ENCODE results near the gene RFNG. TPM values are rescaled to one million over a fixed set of nuclear protein-coding genes. Genes with fewer than 3 reads are reported as not detected.

Gene RFNG
- total RNA-seq, 1 donor from 2014 or later, result 49.1 TPM

DNA sequence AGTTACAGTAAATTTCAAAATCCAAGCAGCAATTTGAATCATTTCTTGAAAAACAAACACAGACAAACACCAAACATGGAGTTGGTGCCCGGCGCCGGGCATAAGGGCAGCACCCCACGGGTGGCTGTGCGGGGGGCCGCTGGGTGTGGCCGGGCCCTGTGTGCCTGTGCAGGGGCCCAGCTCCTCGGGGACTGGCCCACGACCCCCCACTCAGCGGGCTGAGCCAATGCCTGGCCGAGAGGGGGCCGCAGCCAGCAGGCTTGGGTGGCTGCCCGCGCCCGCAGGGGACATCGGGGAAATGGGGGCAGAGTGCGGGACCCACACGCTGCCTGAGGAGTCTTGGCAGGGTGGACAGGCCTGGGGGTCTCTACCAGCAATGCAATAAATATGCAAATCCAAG lies 26.8 kb upstream of the RFNG start:
- no peak for DNase-seq (ENCODE audit: extremely low read depth, low read depth, low spot score)

DNA sequence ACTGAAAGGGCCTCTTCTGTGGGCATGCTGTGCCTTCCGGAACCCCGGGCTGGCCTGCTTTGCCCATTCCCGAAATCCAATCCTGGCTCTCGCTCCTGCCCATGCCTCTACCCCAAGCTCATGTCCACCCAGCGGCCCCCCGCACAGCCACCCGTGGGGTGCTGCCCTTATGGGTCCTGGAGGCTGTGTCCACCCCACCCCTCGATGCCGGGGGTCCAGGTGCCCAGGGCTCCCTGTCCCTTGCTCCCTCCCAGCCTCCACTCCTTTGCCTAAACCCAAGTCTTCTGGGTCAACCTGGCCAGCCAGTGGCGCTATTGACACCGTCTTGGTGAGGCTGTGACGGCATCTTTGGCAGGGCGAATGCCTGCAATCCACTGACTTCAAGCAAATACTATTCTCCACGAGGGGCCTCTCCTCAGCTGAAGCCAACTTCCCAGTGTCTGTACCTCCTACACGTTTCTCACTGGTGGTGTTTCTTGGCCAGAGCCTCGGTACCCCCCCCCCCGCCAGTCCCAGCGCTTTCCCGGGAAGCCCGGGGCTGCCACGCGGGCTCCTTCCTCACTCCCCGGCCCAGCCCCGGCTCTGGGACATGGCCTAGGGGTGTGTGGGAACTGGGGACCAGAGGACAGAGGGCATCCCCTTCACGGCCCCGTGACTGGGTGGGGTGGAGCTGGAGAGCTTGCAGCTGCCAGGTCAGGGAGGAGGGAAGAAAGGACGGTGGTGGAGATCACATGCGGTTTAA lies 26.2 kb upstream of the RFNG start:
- DNase-seq (ENCODE audit: extremely low read depth, low read depth, low spot score), result no peak

DNA sequence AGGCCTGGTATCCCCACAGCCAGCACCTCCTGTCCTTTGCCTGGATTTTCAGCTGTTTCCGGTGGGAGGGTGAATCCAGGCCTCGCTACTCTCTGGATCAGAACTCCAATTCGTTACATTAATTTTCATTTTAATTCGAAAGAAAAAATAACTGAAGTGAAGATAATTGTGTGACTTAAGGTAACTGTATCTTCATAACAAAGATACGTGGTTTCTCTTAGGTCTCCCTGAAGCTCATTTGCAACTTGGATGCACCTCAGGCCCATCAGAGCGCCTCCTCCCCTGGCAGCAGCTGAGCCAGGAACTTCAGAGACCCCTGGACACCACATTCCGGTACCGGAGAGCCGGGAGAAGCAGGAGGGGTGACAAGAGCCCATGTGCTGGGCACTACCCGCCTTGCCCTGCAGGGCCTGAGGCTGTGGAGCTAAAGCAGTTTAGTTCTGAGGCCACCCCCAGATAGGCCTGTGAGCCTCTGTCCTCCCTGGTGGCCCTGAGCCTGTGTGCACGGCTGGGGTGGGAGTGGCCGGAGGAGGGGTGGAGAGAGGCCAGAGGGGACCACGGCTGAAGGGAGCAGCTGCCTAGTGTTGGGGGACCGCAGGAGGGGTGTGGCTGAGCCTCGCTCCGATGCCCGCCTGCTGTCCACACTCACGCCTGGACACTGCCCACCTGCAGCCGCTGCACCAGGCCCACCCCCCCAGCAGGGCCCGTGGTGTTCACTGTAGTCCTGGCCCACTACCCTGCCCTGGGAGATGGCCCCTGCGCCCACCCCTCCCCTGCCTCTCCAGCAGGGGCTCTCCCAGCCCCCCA lies 25.4 kb upstream of the RFNG start:
- DNase-seq (ENCODE audit: extremely low read depth, low read depth, low spot score), result no peak

DNA sequence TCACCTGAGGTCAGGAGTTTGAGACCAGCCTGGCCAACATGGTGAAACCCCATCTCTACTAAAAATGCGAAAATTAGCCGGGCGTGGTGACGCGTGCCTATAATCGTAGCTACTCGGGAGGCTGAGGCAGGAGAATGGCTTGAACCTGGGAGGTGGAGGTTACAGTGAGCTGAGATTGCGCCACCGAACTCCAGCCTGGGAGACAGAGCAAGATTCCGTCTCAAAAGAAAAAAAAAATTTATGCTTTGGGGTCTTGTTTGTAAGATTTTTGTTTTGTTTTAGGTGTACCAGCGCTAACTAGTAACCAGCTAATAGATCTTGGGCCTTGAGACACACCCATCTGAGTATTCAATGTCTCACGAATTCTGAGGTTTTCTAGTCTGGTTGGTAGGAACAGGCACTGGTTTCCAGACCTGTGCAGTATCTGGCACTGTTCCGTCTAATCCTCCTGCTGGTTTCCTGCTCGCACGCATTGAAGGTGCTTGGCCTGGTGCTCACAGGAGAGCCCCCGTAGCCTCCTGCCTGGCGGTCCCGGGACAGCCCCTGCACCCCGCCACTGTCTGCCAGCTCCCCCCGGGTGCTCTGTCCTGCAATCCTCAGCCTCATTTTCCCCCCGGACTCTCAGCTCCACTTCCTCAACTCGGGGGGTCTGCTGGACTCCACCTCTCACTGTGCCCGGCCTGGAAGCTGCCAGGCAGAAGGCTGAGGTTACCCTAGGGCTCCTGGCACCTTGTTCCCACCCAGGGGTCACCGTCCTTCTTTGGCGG lies 24.6 kb upstream of the RFNG start:
- no peak for DNase-seq (ENCODE audit: extremely low read depth, low read depth, low spot score)

DNA sequence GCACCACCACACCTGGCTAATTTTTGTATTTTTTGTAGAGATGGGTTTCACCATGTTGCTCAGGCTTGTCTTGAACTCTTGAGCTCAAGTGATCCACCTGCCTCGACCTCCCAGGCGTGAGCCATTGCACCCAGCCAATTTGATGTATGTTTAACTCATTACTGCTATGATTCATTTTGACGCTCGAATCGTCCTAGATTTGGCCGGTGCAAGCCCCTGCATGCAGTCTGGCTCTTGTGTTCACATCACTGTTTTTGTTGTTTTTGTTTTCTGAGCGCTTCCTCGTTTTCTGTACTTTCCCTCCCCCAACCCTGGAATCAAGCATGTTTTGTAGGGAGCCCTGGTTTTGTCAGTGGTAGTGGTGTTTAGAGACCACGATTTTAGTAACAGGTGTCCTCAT lies 21.8 kb upstream of the RFNG start:
- no peak for DNase-seq (ENCODE audit: extremely low read depth, low read depth, low spot score)

DNA sequence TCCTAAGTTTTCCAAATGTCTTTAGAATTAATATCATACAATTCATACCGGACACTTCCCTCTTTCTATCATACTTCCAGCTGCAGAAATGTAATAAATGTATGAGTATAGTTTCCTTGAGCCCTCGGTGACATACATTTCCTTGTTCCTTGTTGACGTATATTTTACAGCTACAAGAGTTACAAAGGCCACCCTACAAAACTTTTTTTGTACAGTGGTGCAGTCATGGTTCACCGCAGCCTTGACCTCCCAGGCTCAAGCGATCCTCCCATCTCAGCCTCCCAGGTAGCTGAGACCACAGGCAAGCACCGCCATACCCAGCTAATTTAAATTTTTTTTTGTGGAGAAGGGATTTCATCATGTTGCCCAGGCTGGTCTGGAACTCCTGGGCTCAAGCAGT lies 21.2 kb upstream of the RFNG start:
- DNase-seq (ENCODE audit: extremely low read depth, low read depth, low spot score), result no peak

DNA sequence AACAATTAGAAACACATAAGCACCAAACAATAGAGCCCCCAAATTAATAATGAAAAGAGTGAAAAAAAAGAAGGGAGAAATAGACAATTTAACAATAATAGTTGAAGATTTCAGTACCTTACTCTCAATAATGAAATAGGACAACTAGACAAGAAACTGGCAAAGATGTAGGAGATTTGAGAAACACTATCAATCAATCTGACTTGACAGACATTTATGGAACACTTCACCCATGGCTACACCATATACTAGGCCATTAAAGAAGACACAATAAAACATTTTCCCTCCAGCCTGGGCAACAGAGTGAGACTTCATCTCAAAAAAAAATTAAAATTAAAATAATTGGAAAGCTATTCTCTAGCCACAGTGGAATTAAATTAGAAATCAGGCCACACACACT lies 19.0 kb upstream of the RFNG start:
- no peak for DNase-seq (ENCODE audit: extremely low read depth, low read depth, low spot score)

DNA sequence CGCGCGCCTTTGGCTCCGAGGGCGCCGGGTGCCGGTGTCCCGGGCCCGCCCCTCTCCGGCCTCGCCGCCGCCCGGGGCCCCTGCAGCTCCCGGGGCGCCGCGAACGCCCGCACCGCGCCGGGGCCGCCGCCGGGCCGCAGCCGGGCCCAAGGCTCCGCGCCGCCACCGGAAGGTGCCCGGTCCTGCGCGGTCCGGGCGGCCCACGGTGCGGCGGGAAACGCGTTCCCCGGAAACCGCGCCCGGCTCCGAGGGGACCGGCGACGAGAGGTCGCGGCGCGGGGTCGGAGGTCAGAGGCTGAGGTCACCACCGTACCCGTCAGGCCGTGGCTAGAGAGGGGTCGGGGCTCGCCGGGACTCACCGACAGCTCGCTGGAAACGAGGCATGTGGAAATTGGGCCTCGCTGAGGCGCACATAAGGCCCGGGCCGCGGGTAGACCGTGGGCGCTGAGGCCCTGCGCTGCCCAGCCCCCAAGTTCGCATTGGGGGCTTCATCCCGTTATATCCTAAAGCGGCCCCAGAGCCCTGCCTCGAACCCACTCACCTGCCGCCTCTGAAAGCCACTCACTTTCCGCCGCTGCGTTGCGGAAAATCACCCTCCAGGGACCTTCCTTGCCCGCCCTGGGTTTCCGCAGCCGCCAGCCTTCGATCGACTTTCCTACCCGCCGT lies 14.2 kb upstream of the RFNG start, which contains the start of gene DUS1L:
Gene DUS1L (minus strand): TSS at position 167 of the 666 bp plus-strand sequence. CDS start 745 bp downstream, outside the sequence.
- no peak for DNase-seq (ENCODE audit: extremely low read depth, low read depth, low spot score)

DNA sequence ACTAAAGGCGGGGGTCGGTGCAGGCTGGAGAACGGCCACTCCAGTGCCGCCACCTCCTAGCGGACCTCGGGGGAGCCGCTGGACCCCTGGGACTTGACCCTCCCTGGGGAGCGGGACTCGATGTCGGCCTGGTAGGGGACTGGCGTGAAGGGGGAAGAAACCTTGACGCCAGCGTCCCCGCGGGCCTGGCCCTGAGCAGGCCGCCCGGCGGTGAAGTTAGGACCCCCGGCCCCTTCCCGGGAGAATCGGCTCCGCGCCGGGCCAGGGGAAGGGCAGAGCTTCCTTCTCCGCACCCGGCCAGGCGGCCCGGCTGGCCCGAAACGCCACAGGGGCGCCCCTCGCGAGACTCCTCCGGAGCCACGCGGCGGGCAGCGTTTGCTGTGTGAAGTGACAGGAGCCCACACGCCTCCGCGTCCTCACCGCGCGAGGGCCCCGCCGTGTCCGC lies 13.6 kb upstream of the RFNG start:
- no peak for DNase-seq (ENCODE audit: extremely low read depth, low read depth, low spot score)

DNA sequence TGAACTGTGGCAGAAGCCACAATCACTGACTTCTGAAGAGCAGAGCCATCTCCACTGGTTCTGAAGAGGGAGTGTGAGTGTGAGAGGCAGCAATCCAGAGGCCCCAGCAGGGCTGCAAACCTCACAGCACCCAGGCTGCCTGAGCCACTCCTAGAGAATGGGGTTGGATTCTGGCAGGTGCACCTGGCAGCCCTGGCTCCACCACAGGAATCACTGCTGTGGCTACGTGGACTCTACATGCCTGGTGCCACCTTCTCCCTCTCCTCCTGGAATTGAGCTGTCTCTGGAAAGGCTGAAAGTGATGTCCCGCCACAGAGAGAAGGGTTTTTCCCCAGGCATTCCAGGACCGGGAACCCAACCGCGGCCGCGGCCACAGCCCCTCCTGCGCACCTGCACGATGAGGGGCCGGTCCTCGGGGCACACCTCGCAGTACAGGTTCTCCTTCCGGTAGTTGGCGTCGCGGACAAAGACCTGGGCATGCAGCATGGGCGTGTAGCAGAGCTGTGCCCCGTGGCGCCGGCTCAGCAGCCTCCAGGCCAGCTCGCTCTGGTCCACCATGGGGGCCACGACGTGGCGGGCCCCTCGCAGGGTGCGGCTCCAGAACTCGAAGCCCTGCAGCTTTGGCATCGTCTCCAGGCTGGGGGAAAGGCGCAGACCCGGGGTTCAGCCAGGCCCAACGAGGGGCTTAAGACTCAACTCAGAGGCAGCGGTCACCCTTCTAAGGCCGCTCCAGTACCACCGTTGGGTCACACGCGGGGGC lies 13.0 kb upstream of the RFNG start:
- no peak for DNase-seq (ENCODE audit: extremely low read depth, low read depth, low spot score)

DNA sequence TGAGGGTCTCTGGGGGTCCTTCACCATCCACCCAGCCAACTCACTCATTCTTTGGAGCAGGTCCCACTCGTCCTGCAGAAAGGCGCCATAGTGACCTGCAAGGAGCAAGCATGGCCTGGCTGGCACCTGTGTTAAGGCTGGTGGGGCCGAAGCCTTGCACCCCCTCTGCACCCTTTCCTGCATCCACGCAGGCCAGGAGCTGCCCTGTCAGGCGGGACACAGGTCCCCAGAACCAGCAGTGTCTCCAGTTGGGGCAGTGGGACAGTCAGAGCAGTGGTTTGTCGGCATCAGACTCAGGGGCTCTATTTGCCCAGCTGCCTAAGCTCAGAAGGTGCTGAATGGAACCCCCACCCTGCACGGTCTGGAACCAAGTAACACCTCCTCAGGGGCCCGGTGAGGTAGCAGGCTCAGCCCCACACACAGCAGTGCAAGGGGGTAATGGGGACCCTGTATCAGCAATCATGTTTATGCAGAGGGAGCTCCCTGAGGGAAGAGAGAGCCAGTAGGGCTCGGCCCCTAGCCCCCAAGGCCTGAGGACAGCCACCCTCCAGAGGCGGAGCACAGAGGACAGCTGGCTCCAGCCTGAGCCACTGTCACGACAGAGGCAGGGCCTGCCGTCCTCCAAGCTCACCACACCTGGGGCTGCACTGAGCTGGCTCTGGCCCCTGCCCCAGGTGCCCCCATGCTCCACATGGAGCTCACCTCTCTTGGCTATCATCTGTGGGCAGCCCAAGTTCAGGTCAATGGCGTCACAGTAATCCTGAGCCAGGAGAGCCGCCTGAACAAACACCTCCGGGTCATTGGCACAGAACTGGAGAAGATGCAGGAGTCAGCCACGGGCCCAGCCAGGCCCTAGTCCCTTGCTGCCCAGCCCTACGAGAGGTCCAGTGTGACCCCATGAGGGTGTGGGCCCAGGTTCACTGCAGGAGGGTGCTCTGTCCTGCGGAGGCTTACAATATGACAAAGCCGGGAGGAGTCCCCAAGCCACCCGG lies 12.1 kb upstream of the RFNG start:
- no peak for DNase-seq (ENCODE audit: extremely low read depth, low read depth, low spot score)

DNA sequence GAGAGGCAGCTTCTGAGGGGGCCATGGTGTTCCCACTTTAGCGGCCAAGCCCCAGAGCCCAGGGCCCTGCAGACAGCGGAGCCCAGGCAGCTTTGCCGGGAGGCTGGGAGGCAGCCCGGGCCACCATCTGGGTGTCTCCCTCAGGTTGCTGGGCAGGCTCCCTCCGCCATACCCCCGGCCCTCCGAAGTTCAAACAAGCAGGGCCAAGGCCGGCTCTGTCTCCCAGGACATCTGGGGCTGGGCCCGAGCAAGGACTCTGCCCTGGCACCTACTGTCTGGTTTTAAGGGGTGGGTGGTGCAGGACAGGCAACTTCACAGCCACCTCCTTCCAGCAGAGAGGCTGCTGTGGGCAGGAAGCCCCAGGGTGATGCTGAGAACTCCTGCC lies 11.4 kb upstream of the RFNG start:
- DNase-seq (ENCODE audit: extremely low read depth, low read depth, low spot score), result no peak

DNA sequence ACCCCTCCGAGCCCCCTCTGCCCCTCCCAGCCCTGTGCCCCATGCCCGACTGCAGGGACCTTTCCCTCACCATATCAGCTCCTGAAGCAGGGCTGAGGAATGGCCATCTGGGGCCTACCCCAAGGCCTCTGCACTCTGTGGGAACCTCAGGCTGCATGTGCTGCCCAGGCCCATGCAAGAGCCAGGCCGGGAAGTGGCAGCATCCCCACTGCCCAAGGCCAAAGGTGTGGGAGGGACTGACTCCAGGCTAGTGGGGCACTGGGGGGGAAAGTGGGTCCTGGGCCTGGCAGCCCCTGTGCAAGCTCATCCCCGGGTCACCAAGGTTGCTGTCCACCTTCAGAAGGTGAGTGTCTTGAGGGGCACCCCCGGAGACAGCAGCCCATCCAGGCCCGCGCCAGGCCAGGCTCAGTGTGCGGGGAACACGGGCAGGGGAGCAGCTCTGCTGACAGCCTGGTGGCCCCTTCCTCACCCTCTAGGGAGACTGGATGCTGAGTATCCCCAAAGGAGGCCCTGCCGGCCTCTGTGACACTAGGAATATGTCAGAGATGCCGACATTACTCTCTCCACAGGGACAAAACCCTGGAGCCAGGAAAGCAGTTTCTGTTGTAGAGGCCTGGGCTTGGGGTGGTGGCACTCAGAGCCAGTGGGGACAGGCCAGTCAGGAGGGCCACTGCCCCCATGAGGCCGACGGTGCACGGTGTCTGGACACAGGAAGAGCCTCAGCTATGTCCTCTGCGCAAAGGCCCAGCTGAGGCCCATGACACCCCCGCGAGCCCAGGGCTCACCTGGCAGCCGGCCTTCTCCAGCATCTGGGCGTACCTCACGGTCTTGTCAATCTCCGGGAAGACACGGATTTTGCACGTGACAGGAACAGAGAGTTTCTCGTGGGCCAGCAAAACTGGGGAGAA lies 10.7 kb upstream of the RFNG start:
- no peak for DNase-seq (ENCODE audit: extremely low read depth, low read depth, low spot score)

DNA sequence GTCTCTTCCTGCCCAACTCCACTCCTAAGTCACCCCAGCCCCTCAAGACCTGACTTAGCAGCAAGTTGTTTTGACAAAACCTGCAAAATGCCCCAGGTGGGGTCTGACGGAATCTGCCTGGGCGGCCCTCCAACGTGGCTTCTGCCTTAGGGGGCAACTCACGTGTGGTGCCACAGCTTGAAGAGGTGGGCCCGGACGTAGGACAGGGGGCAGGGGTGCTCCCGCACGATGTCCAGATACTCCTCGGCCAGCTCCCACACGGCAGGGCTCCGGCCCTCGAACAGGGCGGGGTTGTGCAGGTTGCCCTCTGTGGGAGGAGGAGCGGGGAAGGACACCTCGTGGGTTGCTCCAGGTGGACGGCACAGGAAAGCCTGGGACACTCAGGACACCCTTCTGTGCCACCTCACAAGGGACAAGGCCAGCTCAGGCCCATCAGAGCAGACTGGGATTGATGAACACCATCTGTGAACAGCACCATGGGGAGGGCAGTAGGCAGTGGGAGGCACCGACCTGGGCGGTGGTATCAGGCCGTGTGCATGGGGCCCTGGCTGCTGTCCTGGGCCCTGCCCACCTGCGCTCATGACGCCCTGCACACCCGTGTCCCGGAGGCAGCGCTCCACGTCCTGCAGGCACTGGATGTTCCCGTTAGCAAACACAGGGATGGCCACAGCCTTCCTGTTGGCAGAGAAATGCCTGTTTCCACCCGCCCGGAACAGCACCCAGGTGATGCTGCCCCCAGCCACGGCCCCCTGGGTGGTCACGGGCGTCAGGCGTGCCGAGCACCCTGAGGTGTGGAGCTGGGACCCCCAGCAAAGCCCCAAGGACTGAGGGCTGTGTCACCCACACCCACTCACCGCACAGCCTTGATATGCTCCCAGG lies 9.7 kb upstream of the RFNG start:
- no peak for DNase-seq (ENCODE audit: extremely low read depth, low read depth, low spot score)

DNA sequence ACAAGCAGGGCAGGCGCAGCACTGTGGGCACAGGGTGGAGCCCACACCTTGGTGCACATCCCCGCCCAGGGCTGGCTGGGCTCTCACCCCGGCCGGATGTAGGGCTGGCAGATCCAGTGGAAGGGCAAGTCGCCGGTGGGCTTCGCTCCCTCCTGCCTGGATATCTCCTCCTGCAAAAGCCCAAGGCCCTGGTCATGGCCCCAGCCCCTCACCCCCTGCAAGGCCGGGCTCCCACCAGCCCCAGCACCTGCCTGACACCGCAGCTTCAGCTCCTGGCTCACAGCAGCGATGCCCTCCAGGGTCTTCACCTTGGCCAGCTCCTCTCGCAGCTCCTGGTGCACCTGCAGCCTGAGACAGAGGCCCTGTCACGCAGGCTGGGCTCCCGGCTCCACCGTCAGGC lies 9.0 kb upstream of the RFNG start:
- DNase-seq (ENCODE audit: extremely low read depth, low read depth, low spot score), result no peak

DNA sequence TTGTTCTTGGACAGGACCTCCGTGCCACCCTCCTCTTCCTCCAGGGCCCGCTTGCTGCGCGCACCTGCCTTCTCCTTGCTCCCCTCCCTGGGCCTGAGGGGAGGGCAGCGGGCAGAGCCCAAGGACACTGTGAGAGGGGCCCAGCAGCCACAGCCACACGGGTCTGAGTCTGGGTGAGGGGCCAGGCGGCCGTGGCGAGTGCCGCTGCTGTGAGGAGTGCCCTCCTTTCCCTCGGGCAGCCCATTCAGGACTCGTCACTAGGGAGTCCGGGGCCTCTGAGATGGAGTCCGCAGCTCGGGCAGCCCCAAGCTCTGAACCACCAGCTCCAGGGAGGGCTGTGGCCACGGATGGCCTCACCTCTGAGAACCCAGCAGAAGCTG lies 8.4 kb upstream of the RFNG start:
- no peak for DNase-seq (ENCODE audit: extremely low read depth, low read depth, low spot score)
